Fibroblast of gingiva (primary cell): ENCODE measurements around the gene PPFIA3.
A peak's percentile ranks its signal among the peaks of the same experiment; 100 is the strongest.
"Not testable (repeated sequence)": the region's sequence is repeated elsewhere in the genome, so short reads cannot be mapped to it uniquely, and the experiment has no call there.

ENCODE experiments used
- DNase-seq: peaks from one replicate; pipeline ENCODE4 v3.0.0-alpha.2; 2011; ENCODE audit warnings: low read depth

The PPFIA3 gene

GRCh38 chr19:49150106-49150943, 31.0 kb downstream of the PPFIA3 start:
- peak; percentile 75 for DNase-seq

GRCh38 chr19:49150944-49151243, 31.6 kb downstream of the PPFIA3 start:
- DNase-seq, result no peak

GRCh38 chr19:49151267-49152118, 32.1 kb downstream of the PPFIA3 start:
- no peak for DNase-seq

DNA sequence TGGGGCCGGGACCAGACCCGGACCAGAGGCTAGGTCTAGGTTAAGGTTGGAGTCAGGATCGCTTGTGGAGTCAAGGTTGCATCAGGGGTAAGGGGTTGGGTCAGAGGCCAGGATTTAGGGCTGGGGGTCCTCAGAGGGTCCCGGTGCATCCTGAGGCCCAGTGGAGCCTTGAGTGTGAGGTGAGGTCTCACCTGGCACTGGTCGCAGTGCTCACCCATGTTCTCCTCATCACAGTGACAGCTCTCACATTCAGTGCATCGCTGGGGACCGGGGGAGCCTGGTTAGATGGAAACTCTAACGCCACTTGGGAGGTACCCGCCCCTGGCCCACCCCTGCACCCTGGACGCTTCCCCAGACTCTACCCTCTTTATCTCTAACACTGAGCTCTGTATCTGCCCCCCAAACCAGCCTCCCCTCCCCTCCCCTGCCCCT, 32.8 kb downstream of the PPFIA3 start:
- no peak for DNase-seq

- DNase-seq, result no peak
Observed at GRCh38 chr19:49153167-49153809, 33.9 kb downstream of the PPFIA3 start.

DNA sequence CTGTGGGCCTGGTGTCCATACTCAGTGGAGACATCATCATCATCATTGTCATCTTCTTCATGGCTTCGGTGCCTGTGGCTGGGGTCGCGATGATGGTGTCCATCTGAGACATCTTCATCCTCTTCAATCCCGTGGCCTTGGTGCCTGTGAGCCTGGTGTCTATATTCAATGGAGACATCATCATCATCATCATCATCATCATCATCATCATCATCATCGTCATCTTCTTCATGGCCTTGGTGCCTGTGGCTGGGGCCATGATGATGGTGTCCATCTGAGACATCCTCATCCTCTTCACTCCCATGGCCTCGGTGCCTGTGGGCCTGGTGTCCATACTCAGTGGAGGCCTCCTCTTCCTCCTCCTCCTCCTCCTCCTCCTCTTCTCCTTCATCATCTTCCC, 34.9 kb downstream of the PPFIA3 start:
- DNase-seq, result no peak

GRCh38 chr19:49155005-49155819, 35.9 kb downstream of the PPFIA3 start, which contains the start of gene HRC:
TSS of gene HRC (minus strand) at chr19:49155396. CDS start at chr19:49155237, 159 bp downstream.
- no peak for DNase-seq

DNA sequence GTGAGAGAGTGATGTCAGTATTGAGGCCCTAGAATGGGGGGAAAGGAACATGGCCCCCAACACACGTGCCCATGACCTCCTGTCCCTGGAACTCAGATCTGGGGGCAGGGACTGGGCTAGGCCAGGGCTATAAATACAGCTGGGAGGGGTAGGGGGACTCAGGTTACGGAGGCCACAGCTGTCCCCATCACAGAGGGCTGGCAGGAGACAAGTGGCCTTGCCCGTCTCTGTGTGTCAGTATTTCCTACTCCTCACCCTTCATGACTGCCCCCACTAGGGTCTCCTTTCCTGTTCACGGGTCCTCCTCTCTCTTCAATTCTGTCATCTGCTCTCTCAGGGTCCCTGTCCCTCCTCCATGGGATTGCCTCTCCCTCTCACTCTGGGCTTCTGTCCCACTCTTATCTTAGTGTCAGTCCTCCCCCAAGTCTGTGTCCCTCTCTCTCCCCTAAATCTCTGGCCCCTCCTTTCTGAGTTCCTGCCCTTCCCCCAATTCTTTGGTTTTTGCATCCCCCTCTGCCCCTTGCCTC, 36.5 kb downstream of the PPFIA3 start:
- no peak for DNase-seq

- peak; percentile 68 for DNase-seq
Observed at GRCh38 chr19:49157445-49158224, 38.3 kb downstream of the PPFIA3 start, which contains the start of gene TRPM4. TSS of gene TRPM4 (plus strand) at chr19:49157792. CDS start at chr19:49157867, 75 bp downstream.

- no peak for DNase-seq
Observed at GRCh38 chr19:49160450-49161189, 41.3 kb downstream of the PPFIA3 start.

DNA sequence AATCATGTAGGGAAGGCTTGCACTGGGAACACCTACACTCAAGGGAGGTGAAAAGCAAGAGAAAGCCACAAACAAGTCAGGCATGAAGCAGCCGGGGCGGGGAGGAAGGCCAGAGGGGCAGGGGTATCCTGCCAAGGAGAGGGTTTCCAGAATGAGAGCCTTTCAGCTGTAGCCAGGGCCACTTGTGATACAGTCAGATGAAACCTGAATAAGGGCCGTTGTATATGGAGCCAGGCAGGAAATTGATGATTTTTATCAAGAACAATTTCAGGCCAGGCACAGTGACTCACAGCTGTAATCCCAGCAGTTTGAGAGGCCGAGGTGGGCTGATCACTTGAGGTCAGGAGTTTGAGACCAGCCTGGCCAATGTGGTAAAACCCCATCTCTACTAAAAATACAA, 42.6 kb downstream of the PPFIA3 start:
- DNase-seq, result no peak

DNA sequence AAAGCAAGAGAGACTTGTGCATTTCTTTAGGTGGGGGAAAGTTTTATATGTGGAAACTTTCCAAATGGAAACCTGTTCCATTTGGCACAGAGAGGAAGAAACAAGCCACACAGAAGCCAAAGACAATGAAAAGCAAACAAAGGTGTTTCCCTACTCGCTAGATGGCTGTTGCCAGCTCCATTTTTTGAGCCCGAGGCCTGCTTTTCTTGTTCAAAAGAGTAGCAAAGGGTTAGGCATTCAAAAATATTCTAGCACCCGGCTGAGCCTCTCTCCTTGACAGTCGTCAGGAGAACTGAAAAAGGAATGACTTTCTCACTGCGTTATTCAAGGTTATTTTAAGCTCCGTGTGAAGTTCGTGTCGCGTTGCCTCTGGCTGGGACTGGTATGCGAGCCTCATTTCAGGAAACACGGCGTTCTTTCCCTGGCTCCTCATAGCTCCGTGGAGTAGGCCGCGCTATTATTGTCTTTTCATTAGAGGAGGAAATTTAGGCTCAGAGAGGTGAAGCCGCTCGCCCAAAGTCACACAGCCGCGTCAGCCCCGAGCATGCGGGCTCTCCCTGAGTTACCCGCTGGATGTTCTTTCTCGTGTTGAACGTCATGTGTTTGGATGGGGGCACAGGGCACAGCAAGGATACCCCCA, 45.9 kb downstream of the PPFIA3 start:
- no peak for DNase-seq

DNA sequence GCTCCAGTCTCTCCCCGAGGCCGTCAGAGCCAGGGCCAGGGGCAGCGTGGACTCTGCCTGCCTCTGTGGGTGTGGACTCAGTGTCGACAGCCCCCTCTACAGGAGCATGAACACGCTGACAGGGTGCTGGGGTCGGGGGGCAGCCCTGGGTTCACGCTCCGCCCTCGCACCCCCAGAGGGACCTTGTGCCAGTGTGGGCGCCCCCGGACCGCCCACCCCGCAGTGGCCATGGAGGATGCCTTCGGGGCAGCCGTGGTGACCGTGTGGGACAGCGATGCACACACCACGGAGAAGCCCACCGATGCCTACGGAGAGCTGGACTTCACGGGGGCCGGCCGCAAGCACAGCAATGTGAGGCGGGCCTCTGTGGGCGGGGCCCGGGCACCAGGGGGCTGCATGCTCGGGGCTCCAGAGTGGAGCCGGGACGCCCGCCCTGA, 46.5 kb downstream of the PPFIA3 start:
- no peak for DNase-seq

- DNase-seq, result no peak
Observed at GRCh38 chr19:49167857-49168409, 48.6 kb downstream of the PPFIA3 start.

- no peak for DNase-seq
Observed at GRCh38 chr19:49168421-49168820, 49.1 kb downstream of the PPFIA3 start.

- no peak for DNase-seq
Observed at GRCh38 chr19:49173198-49173597, 53.9 kb downstream of the PPFIA3 start.

GRCh38 chr19:49180659-49181058, 61.3 kb downstream of the PPFIA3 start:
- no peak for DNase-seq

- DNase-seq, result not testable (repeated sequence)
Observed at GRCh38 chr19:49182010-49182847, 62.9 kb downstream of the PPFIA3 start.
